ENCODE data around the gene SLC16A12.

- TF ChIP-seq USF2 (CRISPR knock-in tag; IDR thresholded peaks at IDR 0.05) (no peak), CTCF (IDR thresholded peaks at IDR 0.05) (no peak), ATF6 (CRISPR knock-in tag; IDR thresholded peaks at IDR 0.05) (no peak), ZNF532 (CRISPR knock-in tag; IDR thresholded peaks at IDR 0.05; ENCODE audit: borderline replicate concordance) (no peak), IRF2 (CRISPR knock-in tag; IDR thresholded peaks at IDR 0.05; ENCODE audit: borderline replicate concordance, low read depth) (no peak), ATF3 (CRISPR knock-in tag; conservative IDR thresholded peaks at IDR 0.05) (no peak), ATF1 (CRISPR knock-in tag; IDR thresholded peaks at IDR 0.05) (no peak), ZNF423 (CRISPR knock-in tag; IDR thresholded peaks at IDR 0.05) (no peak), ZNF416 (CRISPR knock-in tag; IDR thresholded peaks at IDR 0.05) (no peak), ZNF512 (CRISPR knock-in tag; IDR thresholded peaks at IDR 0.05; ENCODE audit: borderline replicate concordance) (no peak), MAX (CRISPR knock-in tag; IDR thresholded peaks at IDR 0.05) (no peak), PREB (CRISPR knock-in tag; IDR thresholded peaks at IDR 0.05; ENCODE audit: borderline replicate concordance) (no peak), JUN (CRISPR knock-in tag; IDR thresholded peaks at IDR 0.05) (no peak), GABPB1 (CRISPR knock-in tag; IDR thresholded peaks at IDR 0.05) (no peak)
Observed at GRCh38 chr10:89454561-89455347, 80.6 kb downstream of the SLC16A12 start.
